Fibroblast of lung (primary cell): Measurements from ENCODE around the gene LUC7L3. TPM values are rescaled to one million over a fixed set of nuclear protein-coding genes. Genes with fewer than 3 reads are reported as not detected.
"Not testable (repeated sequence)": the region's sequence is repeated elsewhere in the genome, so short reads cannot be mapped to it uniquely, and the experiment has no call there.

ENCODE experiments used
- DNase-seq, 2 donors: peaks; one replicate each; pipeline versions ENCODE4 v3.0.0 to v3.0.0-alpha.2; 2010; ENCODE audit warnings: low read depth in 2 of 2
- H2AFZ ChIP-seq: 2 replicates; pipeline ENCODE4 v1.5.1; 2012; ENCODE audit warnings: low read length, control low read depth, inconsistent platforms
- H3K27ac ChIP-seq: 2 replicates; pipeline ENCODE4 v1.5.1; 2011; ENCODE audit warnings: low read length, control low read depth; ENCODE audit not compliant: insufficient read depth
- H3K27me3 ChIP-seq: 2 replicates; pipeline ENCODE4 v1.5.1; 2011; ENCODE audit warnings: mild to moderate bottlenecking, low read length; ENCODE audit not compliant: control insufficient read depth, insufficient read depth
- H3K36me3 ChIP-seq: 2 replicates; pipeline ENCODE4 v1.5.1; 2011; ENCODE audit warnings: low read length; ENCODE audit not compliant: control insufficient read depth, insufficient read depth
- H3K4me1 ChIP-seq: 2 replicates; pipeline ENCODE4 v1.5.1; 2011; ENCODE audit warnings: low read length; ENCODE audit not compliant: control insufficient read depth, insufficient read depth; ENCODE audit errors: extremely low read depth
- H3K4me2 ChIP-seq: 2 replicates; pipeline ENCODE4 v1.5.1; 2011; ENCODE audit warnings: low read length, control low read depth; ENCODE audit not compliant: insufficient read depth; ENCODE audit errors: extremely low read depth
- H3K4me3 ChIP-seq, 4 experiments: fragments of 200-600 bp in 1 of 4; sonication (generic) in 1 of 4; replicated peaks in 1 of 4; 2 replicates each; pipeline ENCODE4 v1.5.1; 2011 to 2016; ENCODE audit warnings: low read length in 4 of 4, low read depth in 3 of 4, mild to moderate bottlenecking in 3 of 4, control low read depth in 2 of 4, inconsistent platforms in 1 of 4, mixed read lengths in 1 of 4; ENCODE audit not compliant: insufficient read depth in 1 of 4; ENCODE audit errors: control extremely low read depth in 1 of 4
- H3K79me2 ChIP-seq: 2 replicates; pipeline ENCODE4 v1.5.1; 2012; ENCODE audit warnings: mild to moderate bottlenecking, low read length, inconsistent platforms; ENCODE audit not compliant: control insufficient read depth, insufficient read depth
- H3K9ac ChIP-seq: 2 replicates; pipeline ENCODE4 v1.5.1; 2011; ENCODE audit warnings: mild to moderate bottlenecking, low read length, control low read depth; ENCODE audit not compliant: insufficient read depth
- H3K9me3 ChIP-seq: 2 replicates; pipeline ENCODE4 v1.5.1; 2012; ENCODE audit warnings: low read depth, low read length; ENCODE audit not compliant: control insufficient read depth, insufficient read depth
- H4K20me1 ChIP-seq: 2 replicates; pipeline ENCODE4 v1.5.1; 2011; ENCODE audit warnings: low read length; ENCODE audit not compliant: control insufficient read depth, insufficient read depth; ENCODE audit errors: extremely low read depth
- EZH2 ChIP-seq: IDR thresholded peaks from 2 replicates; pipeline ENCODE4 v1.5.1; 2012; ENCODE audit warnings: low read length, control low read depth, mild to moderate bottlenecking; ENCODE audit errors: missing control alignments
- polyA plus RNA-seq, 2 donors: library from polyadenylated mRNA; depleted of rRNA in 1 of 2; stranded (reverse) in 1 of 2; unstranded in 1 of 2; fragments of >200 nt; gene quantifications; 2 replicates each; pipeline ENCODE4 v1.2.1, GENCODE V29; 2011 to 2012; ENCODE audit warnings: missing spikeins in 1 of 2
- total RNA-seq: library from RNA; depleted of rRNA; stranded (reverse); fragments of >200 nt; gene quantifications from 2 replicates; pipeline ENCODE4 v1.2.1, GENCODE V29; 2014
- TF ChIP-seq, protein P1 (sequence below), 2 donors: IDR thresholded peaks in 1 of 2; conservative IDR thresholded peaks in 1 of 2; 1 replicate in 1 of 2; 2 replicates in 1 of 2; pipeline ENCODE4 v1.5.1; 2011 to 2012; ENCODE audit warnings: low read length in 2 of 2, control low read depth in 1 of 2, inconsistent platforms in 1 of 2, low read depth in 1 of 2, mild to moderate bottlenecking in 1 of 2

LUC7L3 gene
- total and polyA plus RNA-seq, 2 donors (not counting 1 experiment from before 2014, with no cell fraction given) = 35.2 to 56.5 TPM

DNA sequence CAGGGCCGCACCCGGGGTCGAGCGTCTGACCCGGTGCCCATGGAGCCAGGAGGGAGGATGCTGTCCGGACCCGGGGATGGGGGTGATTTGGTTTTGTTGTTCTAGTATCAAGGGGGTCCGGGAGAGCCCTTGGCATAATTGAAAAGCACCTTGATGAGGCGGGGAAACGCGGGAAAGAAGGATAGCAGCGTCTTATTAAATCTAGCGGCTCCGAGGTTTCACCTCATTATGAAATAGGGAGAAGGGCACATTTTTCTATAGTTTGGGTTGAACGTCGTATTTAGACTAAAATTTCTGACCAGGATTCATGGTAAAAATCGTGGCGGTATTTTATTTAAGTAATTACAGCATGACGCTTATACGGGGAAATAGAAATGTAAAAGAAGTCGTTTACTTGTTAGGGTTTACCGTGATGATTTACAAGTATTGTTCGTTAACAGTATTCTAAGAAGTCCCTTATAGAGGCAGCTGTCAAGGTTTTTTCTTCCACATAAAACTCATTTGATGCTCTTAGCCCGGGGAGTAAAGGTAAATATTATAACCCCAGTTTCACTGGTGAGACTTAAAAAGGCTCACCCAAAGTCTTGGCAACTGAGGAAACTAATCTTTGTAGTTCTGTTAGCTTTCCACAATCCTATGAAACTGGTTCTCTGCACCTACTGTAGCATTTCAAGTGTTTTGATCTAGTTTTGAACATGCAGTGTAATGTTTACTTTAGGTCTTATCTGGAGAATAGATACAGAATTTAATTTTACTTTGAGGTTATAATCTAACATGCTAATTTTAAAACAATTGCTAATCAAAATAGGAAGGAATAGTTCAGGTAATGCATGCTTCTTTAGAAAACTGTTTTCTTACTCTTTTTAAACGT, 756 bp downstream of the LUC7L3 start:
- H3K36me3 ChIP-seq = no peaks in the 10 kb centered on the region
- peaks cover 9% of the 10 kb centered on the region for H4K20me1 ChIP-seq
- H3K27me3 ChIP-seq = no peaks in the 10 kb centered on the region
- H2AFZ ChIP-seq = no peak overlapping the region
- peaks cover 57% of the 10 kb centered on the region for H3K79me2 ChIP-seq
- H3K4me2 ChIP-seq = peak overlapping the region; percentile 98
- peak overlapping the region; percentile 61 to 94 (median 90) for H3K4me3 ChIP-seq
- H3K9ac ChIP-seq = peak overlapping the region; percentile 98
- H3K27ac ChIP-seq = peak overlapping the region; percentile 97
- H3K4me1 ChIP-seq = peaks cover 11% of the 10 kb centered on the region
- H3K9me3 ChIP-seq = no peaks in the 10 kb centered on the region
- TF ChIP-seq EZH2 = no peak
- TF ChIP-seq, protein P1, sequence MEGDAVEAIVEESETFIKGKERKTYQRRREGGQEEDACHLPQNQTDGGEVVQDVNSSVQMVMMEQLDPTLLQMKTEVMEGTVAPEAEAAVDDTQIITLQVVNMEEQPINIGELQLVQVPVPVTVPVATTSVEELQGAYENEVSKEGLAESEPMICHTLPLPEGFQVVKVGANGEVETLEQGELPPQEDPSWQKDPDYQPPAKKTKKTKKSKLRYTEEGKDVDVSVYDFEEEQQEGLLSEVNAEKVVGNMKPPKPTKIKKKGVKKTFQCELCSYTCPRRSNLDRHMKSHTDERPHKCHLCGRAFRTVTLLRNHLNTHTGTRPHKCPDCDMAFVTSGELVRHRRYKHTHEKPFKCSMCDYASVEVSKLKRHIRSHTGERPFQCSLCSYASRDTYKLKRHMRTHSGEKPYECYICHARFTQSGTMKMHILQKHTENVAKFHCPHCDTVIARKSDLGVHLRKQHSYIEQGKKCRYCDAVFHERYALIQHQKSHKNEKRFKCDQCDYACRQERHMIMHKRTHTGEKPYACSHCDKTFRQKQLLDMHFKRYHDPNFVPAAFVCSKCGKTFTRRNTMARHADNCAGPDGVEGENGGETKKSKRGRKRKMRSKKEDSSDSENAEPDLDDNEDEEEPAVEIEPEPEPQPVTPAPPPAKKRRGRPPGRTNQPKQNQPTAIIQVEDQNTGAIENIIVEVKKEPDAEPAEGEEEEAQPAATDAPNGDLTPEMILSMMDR (conservative IDR thresholded peaks at IDR 0.05 in 1 of 2, IDR thresholded peaks at IDR 0.05 in 1 of 2; ENCODE audit: low read depth in 1 of 2, low read length in 2 of 2) = no peak
- no peak for DNase-seq

DNA sequence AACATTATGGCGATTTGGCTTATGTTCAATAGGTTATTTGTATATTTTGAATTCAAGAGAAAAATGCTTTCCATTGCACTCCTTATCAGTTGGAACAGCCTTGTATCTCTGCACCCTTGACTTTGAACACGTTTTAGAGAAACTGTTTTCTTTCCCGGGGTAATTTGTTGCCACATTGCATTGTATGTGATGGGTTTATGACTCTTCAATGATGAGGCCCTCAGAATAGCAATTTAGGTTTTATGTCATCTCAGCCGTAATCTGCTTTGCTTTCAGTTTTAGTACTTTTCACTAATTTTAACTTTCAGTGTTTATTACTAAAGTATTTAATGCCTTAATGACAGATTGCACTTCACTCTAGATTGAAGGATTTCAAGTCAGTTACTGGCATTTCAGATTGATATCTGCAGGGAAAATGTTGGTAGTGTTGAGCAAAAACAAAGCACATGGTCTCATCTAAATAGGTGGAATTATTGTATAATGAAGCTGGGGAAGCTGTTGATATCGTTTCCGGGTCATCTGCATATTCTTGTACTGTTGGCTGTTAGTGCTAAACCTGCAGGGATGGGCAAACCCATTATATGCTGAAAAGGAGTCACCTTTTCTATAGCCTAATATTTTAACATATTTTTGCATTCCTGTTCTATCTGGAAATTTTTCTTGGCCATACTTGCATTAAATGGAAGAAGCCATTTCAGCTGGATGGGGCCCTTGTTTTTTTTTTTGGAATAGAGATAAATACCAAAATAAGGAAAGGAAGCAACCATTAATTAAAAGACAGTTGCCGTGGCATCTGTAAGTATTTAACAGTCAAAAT, 2.0 kb downstream of the LUC7L3 start:
- H3K4me2 ChIP-seq = peak overlapping the region; percentile 98
- DNase-seq = no peak
- H3K9me3 ChIP-seq = no peaks in the 10 kb centered on the region
- no peak for TF ChIP-seq EZH2
- TF ChIP-seq, protein P1 (conservative IDR thresholded peaks at IDR 0.05 in 1 of 2, IDR thresholded peaks at IDR 0.05 in 1 of 2; ENCODE audit: low read depth in 1 of 2, low read length in 2 of 2) = no peak
- peak overlapping the region; percentile 61 to 94 (median 90) for H3K4me3 ChIP-seq
- H3K27ac ChIP-seq = no peak overlapping the region
- H3K9ac ChIP-seq = no peak overlapping the region
- no peaks in the 10 kb centered on the region for H3K27me3 ChIP-seq
- peaks cover 9% of the 10 kb centered on the region for H4K20me1 ChIP-seq
- H3K36me3 ChIP-seq = no peaks in the 10 kb centered on the region
- H3K4me1 ChIP-seq = peaks cover 11% of the 10 kb centered on the region
- H2AFZ ChIP-seq = no peak overlapping the region
- H3K79me2 ChIP-seq = peaks cover 69% of the 10 kb centered on the region

DNA sequence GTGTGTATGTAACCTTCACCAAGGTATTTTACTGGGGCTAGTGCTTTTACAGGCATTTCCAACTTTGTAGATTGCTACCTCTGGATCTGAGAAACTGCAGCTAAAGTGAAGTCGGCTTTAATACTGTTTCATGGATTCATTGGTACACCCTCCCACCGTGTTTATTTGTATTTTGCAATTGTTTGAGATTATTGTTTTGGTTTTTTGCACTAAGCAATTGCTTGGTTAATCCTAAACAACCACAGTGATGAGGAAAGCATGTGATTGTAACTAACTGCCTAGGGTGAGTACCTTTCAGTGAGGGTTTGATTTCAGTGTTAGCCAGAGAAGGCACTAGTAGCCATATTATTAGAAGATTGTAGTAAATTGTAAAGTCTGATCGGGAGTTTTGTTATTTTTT, 3.3 kb downstream of the LUC7L3 start:
- Histone ChIP-seq H3K4me3 (peak overlapping the region in 2 of 4 experiments; percentile 27 to 31), H3K9ac (no peak overlapping the region)
- no peak for DNase-seq

DNA sequence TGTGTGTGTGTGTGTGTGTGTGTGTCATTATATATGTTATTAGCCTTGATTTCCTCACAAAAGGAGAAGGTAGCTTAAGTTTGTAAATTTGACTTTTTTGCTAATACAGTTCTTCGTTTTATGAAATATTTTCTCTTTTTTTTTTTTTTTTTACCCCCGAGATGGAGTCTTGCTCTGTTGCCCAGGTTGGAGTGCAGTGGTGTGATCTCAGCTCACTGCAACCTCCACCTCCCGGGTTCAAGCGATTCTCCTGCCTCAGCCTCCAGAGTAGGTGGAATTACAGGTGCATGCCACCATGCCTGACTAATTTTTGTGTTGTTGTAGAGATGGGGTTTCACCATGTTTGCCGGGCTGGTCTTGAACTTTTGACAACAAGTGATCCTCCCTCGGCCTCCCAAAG, 5.2 kb downstream of the LUC7L3 start:
- Histone ChIP-seq H4K20me1 (peaks cover 11% of the 10 kb centered on the region), H3K79me2 (peaks cover 100% of the 10 kb centered on the region)
- not testable (repeated sequence) for H2AFZ ChIP-seq

More for the DNA sequence above, 3.3 kb downstream of the LUC7L3 start:
- peaks cover 9% of the 10 kb centered on the region for H4K20me1 ChIP-seq
- H3K4me1 ChIP-seq = peaks cover 13% of the 10 kb centered on the region
- H2AFZ ChIP-seq = no peak overlapping the region
- no peak overlapping the region for H3K27ac ChIP-seq
- H3K79me2 ChIP-seq = peaks cover 83% of the 10 kb centered on the region
- peak overlapping the region; percentile 7 for H3K4me2 ChIP-seq
- H3K36me3 ChIP-seq = no peaks in the 10 kb centered on the region
- no peaks in the 10 kb centered on the region for H3K9me3 ChIP-seq
- no peak for TF ChIP-seq EZH2
- TF ChIP-seq, protein P1 (conservative IDR thresholded peaks at IDR 0.05 in 1 of 2, IDR thresholded peaks at IDR 0.05 in 1 of 2; ENCODE audit: low read depth in 1 of 2, low read length in 2 of 2) = no peak
- no peaks in the 10 kb centered on the region for H3K27me3 ChIP-seq

More for the DNA sequence above, 5.2 kb downstream of the LUC7L3 start:
- H3K4me1 ChIP-seq, H3K36me3 ChIP-seq, DNase-seq, H3K9me3 ChIP-seq, H3K9ac ChIP-seq, H3K27ac ChIP-seq, H3K4me3 ChIP-seq, H3K27me3 ChIP-seq, H3K4me2 ChIP-seq: not testable (repeated sequence)
